C4-2B (cell line): ENCODE measurements around the gene GPS1.

Source experiments
- H3K27ac ChIP-seq: fragments of 450-650 bp; 2 replicates; pipeline ENCODE4 v1.5.1; 2017
- ZFX ChIP-seq: fragments of 450-650 bp; IDR thresholded peaks from 2 replicates; pipeline ENCODE4 v1.6.1; 2017
- TF ChIP-seq, protein P1 (sequence below): fragments of 450-650 bp; conservative IDR thresholded peaks from 2 replicates; pipeline ENCODE4 v1.5.1; 2017; ENCODE audit warnings: mild to moderate bottlenecking

Gene GPS1

GRCh38 chr17:82089723-82090548 is 38.2 kb downstream of the GPS1 start:
- TF ChIP-seq, protein P1, sequence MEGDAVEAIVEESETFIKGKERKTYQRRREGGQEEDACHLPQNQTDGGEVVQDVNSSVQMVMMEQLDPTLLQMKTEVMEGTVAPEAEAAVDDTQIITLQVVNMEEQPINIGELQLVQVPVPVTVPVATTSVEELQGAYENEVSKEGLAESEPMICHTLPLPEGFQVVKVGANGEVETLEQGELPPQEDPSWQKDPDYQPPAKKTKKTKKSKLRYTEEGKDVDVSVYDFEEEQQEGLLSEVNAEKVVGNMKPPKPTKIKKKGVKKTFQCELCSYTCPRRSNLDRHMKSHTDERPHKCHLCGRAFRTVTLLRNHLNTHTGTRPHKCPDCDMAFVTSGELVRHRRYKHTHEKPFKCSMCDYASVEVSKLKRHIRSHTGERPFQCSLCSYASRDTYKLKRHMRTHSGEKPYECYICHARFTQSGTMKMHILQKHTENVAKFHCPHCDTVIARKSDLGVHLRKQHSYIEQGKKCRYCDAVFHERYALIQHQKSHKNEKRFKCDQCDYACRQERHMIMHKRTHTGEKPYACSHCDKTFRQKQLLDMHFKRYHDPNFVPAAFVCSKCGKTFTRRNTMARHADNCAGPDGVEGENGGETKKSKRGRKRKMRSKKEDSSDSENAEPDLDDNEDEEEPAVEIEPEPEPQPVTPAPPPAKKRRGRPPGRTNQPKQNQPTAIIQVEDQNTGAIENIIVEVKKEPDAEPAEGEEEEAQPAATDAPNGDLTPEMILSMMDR, result no peak
- TF ChIP-seq ZFX, result no peak
- no peak overlapping the region for H3K27ac ChIP-seq

DNA sequence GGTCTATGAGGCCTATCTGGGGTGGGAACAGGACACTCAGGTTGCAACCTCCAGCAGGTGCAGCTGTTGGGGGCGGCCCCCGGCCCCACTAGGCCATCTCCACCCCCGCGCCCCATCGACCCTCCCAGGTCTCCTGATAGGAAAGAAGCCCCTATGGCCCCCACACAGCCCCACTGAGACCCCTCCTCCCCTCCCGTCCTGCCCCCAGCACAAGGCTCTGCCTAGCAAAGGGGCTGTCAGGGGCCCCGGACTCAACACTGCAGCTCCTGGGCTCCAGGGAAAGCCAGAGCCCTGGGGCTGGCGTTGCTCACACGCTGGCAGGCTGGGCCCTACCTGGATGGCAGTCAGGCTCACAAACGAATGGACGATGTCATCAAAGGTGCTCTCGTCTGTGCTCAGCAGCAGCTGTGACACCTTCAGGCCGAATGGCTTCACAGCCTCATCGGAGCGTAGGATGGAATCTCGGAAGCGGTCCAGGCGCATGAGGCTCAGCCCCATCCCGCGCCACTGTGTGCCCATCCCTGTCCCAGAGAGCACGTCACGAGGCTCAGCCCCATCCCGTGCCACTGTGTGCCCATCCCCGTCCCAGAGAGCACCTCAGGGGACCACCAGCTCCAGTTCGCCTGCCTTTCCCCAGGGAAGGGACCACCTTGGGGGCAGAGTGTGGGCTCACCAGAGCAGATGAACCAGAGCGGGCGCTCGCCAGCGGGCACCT is 39.0 kb downstream of the GPS1 start:
- no peak overlapping the region; the same call in 1 of the 2 replicates for H3K27ac ChIP-seq
- TF ChIP-seq, protein P1, result no peak
- TF ChIP-seq ZFX, result no peak

DNA sequence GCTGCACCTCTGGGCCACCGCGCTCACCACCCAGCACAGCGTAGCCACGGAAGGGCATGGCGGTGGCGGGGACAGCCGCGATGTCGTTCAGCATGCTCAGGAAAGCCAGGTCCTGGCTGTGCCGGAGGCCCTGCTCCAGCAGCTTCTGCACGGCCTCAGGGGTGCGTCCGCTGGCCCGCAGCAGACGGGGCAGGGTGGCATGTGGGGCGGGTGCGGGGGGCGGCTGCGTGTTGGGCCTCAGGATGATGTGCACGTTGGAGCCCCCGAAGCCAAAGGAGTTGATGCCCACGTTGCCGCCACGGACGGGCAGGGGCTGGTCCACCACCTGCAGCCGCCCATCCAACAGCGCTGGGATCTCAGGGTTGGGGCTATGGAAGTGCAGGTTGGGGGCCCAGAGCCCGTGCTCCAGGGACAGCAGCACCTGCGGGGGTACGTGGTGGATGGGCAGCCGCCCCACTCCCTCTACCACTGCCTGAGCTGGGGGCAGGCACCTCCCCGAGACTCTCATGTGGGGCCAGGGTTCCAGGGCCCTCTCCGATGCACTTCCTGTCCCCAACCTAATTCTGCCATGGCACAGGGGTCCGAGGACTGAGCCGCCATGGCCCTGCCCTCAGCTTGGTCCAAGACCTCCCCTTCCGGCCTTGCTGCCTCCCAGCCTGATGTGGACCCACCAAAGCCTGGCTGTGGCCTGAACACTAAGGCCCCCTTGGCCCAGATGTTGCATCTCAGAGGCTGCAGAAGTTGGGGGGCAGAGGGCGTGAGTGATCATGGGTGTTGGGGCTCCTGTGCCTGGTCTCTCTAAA is 39.8 kb downstream of the GPS1 start:
- no peak overlapping the region; the same call in 1 of the 2 replicates for H3K27ac ChIP-seq
- TF ChIP-seq, protein P1, result no peak
- TF ChIP-seq ZFX, result no peak

GRCh38 chr17:82092094-82092586 is 40.4 kb downstream of the GPS1 start:
- no peak for TF ChIP-seq ZFX
- TF ChIP-seq, protein P1, result no peak
- H3K27ac ChIP-seq, result no peak overlapping the region; the same call in 1 of the 2 replicates

DNA sequence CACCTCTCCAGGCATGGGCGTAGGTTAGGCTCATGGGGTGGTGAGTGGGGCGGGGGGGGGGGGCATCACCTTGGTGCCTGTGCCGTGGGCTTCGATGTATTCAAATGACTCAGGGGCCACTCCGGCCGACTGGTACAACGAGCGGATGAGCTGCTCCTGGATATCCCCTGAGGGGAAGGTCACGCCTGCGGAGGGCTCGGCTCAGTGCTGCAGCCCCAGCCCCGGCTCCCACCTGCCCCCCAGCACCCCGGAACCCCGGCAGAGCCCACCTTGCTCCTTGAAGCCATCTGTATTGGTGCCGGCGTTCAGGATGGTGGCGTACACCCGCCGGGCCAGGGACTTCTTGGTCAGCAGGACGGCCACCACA is 40.9 kb downstream of the GPS1 start:
- TF ChIP-seq, protein P1, result no peak
- H3K27ac ChIP-seq, result no peak overlapping the region; the same call in 1 of the 2 replicates

GRCh38 chr17:82092995-82093751 is 41.5 kb downstream of the GPS1 start:
- H3K27ac ChIP-seq, result peak overlapping the region; percentile 2
- TF ChIP-seq, protein P1, result no peak
- TF ChIP-seq ZFX, result no peak
